GM18505 (cell line): ENCODE data around the gene PYGM.

Experiments
- ATAC-seq: cut with Tn5 transposase; IDR thresholded peaks from one replicate; pipeline ENCODE4 v1.9.1; 2021; ENCODE audit not compliant: unreplicated experiment
- POLR2A ChIP-seq: IDR thresholded peaks from 4 replicates; pipeline ENCODE4 v1.6.1; 2011; ENCODE audit warnings: borderline replicate concordance; ENCODE audit not compliant: insufficient read depth, insufficient read length; ENCODE audit errors: extremely low read depth

Gene PYGM

GRCh38 chr11:64759722-64760719, at the start of gene PYGM:
Gene PYGM (minus strand): TSS chr11:64759974. CDS start chr11:64759898, 76 bp downstream.
- TF ChIP-seq POLR2A, result no peak
- ATAC-seq, result no peak

GRCh38 chr11:64805481-64805880, 45.7 kb upstream of the PYGM start:
- no peak for ATAC-seq
- no peak for TF ChIP-seq POLR2A

- no peak for ATAC-seq
- no peak for TF ChIP-seq POLR2A
Measured at GRCh38 chr11:64804346-64805210, 44.8 kb upstream of the PYGM start.

GRCh38 chr11:64803846-64804345, 44.1 kb upstream of the PYGM start:
- TF ChIP-seq POLR2A, result no peak
- no peak for ATAC-seq

DNA sequence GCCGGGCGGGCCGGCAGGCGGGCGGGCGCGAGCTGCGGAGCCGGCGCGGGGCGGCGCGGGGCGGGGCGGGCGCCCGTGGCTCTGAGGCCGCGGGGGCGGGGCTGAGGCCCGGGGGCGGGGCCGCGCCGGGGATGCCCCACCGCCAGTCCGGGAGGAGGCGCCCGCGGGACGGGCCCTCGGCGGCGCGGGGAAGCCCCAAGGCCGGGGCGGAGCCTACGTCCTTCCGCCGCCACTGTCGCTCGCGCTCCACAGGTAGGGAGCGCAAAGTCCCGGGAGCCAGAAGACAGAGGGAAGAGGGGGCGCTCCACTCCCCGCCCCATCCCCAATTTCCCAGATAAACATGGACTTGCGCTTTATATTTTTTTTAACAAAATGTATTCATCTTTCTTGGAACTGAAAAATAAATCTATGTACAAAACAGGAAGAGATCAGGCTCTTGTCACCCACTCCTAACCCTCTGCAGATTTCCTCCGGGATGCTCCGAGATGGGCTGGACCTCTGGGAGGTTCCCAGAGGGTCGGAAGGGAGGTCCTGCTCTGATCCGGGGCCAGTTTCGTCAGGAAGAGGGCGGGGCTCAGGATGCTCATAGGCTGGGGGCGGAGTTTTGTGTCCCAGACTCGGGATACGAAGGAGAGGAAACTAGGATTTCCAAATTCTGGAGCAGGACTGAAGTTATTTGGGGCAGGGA, 43.5 kb upstream of the PYGM start, which contains the start of gene MAP4K2:
Gene MAP4K2 (minus strand): TSS at position 57 of the 688 bp plus-strand sequence. CDS start 65 bp downstream, outside the sequence.
- TF ChIP-seq POLR2A, result peak; percentile 66
- peak; percentile 63 for ATAC-seq

DNA sequence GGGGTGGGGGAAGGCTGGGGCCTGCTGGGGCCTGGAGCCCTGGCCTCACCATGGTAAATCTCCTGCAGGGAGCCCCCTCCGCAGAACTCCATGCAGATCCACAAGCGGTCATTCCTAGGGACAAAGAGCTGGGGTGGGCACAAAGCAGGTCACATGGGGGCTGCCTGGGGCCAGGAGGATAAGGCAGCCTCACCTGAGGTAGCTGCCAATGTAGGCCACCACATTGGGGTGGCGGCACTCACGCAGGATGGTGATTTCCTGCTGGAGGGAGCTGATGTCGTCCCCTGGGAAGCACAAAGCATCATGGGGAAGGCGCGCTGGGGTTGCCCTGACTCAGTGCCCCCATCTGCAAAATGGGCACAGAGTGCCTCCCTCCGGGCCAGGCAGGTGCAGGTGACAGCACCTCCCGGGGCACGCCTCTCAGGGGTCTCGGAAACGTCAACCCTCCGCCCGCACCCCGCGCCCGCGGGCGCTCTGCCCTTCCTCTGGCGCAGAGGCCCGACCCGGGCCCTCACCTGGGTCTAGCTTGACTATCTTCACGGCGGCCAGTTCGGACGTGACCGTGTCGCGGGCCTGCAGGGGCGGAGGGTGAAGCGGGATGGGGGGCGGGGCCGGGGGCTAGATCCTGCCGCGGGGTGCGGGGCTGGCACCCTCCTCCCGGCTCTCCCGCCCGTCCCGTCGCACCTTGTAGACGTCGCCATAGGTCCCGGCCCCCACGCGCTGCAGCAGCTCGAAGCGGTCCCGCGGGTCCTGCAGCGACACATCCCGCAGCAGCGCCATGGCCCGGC, 42.8 kb upstream of the PYGM start:
- peak; percentile 17 for ATAC-seq
- TF ChIP-seq POLR2A, result peak; percentile 6

- TF ChIP-seq POLR2A, result peak; percentile 16
- no peak for ATAC-seq
Measured at GRCh38 chr11:64801561-64802369, 42.0 kb upstream of the PYGM start.

GRCh38 chr11:64801158-64801464, 41.3 kb upstream of the PYGM start:
- no peak for ATAC-seq
- no peak for TF ChIP-seq POLR2A

- ATAC-seq, result no peak
Measured at GRCh38 chr11:64800303-64801157, 40.8 kb upstream of the PYGM start.

DNA sequence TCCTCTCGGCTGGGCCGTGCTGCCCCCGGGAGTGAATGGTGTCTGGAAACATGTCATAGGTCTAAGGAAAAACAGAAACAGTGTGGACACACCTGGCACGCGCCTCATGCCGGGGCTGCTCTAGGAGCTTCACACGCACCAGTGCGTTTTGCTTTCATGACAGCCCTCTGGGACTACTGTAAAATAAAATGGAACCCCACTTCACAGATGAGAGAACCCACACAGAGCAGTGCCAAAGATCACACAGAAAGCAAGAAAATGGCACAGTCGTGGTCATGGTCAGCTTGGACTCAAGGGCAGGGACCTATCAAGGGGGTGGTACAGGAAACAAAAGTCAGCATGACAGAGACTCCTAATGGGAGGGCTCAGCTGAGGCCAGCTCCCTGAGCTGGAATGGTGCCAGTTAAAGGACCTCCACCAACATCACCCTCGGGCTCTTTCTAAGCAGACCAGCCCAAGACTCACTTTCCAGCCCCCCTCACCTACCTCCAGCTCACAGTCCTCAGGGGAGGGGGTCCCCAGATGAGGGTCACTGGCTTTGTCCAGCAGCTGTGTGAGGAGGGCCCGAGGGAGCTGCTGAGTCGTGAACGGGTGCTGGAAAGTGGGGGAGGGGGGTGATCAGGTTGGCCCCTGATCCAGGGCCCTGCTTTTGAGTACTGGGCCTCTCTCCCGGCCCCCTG, 40.0 kb upstream of the PYGM start:
- no peak for TF ChIP-seq POLR2A
- no peak for ATAC-seq

More at GRCh38 chr11:64800303-64801157, 40.8 kb upstream of the PYGM start:
- TF ChIP-seq POLR2A, result no peak
